H9 (cell line): Measurements from ENCODE around the gene TMEM61. TPM values are rescaled to one million over a fixed set of nuclear protein-coding genes. Genes with fewer than 3 reads are reported as not detected.
A peak's percentile ranks its signal among the peaks of the same experiment; 100 is the strongest.

Source experiments
- DNase-seq: peaks from one replicate; pipeline ENCODE4 v3.0.0-alpha.2; 2017
- H2AFZ ChIP-seq: one replicate; pipeline ENCODE4 v1.6.1; 2013; ENCODE audit warnings: mild to moderate bottlenecking, low read length, control low read depth, moderate library complexity
- H2AK5ac ChIP-seq: 2 replicates; pipeline ENCODE4 v1.6.1; 2013; ENCODE audit warnings: low read length, control low read depth, mixed read lengths; ENCODE audit not compliant: insufficient read length
- H2BK120ac ChIP-seq: one replicate; pipeline ENCODE4 v1.6.1; 2013; ENCODE audit warnings: low read depth, mild to moderate bottlenecking, low read length, control low read depth, inconsistent platforms; ENCODE audit not compliant: poor library complexity, severe bottlenecking
- H2BK12ac ChIP-seq: 2 replicates; pipeline ENCODE4 v1.6.1; 2013; ENCODE audit warnings: low read length, control low read depth, mixed read lengths, low read depth; ENCODE audit not compliant: insufficient read length
- H2BK15ac ChIP-seq: 2 replicates; pipeline ENCODE4 v1.6.1; 2013; ENCODE audit warnings: low read depth, low read length, control low read depth
- H2BK20ac ChIP-seq: one replicate; pipeline ENCODE4 v1.6.1; 2013; ENCODE audit warnings: low read depth, mild to moderate bottlenecking, low read length, control low read depth, inconsistent platforms; ENCODE audit not compliant: poor library complexity, severe bottlenecking
- H2BK5ac ChIP-seq: 2 replicates; pipeline ENCODE4 v1.6.1; 2013; ENCODE audit warnings: low read length, control low read depth, mixed read lengths; ENCODE audit not compliant: insufficient read length
- H3K14ac ChIP-seq: 2 replicates; pipeline ENCODE4 v1.6.1; 2013; ENCODE audit warnings: low read length, control low read depth; ENCODE audit not compliant: insufficient read depth
- H3K18ac ChIP-seq: 2 replicates; pipeline ENCODE4 v1.6.1; 2013; ENCODE audit warnings: low read depth, mild to moderate bottlenecking, mixed read lengths, low read length, control low read depth; ENCODE audit not compliant: insufficient read length
- H3K23ac ChIP-seq: 2 replicates; pipeline ENCODE4 v1.6.1; 2013; ENCODE audit warnings: low read length, control low read depth, mixed read lengths, low read depth; ENCODE audit not compliant: insufficient read length
- H3K23me2 ChIP-seq: 2 replicates; pipeline ENCODE4 v1.6.1; 2013; ENCODE audit warnings: low read depth, mild to moderate bottlenecking, mixed read lengths, low read length, control low read depth; ENCODE audit not compliant: insufficient read length, poor library complexity, severe bottlenecking
- H3K27ac ChIP-seq: 2 replicates; pipeline ENCODE4 v1.5.1; 2013; ENCODE audit warnings: low read length, control low read depth, mixed read lengths, low read depth; ENCODE audit not compliant: insufficient read length
- H3K27me3 ChIP-seq: 2 replicates; pipeline ENCODE4 v1.6.1; 2013; ENCODE audit warnings: low read length, control low read depth, inconsistent platforms; ENCODE audit not compliant: insufficient read depth
- H3K4ac ChIP-seq: 2 replicates; pipeline ENCODE4 v1.6.1; 2013; ENCODE audit warnings: low read depth, mild to moderate bottlenecking, control low read depth, inconsistent platforms, low read length, moderate library complexity
- H3K4me1 ChIP-seq: 2 replicates; pipeline ENCODE4 v1.6.1; 2013; ENCODE audit warnings: low read length, control low read depth, inconsistent platforms; ENCODE audit not compliant: insufficient read depth
- H3K4me2 ChIP-seq: 2 replicates; pipeline ENCODE4 v1.6.1; 2013; ENCODE audit warnings: low read length, control low read depth, mixed read lengths; ENCODE audit not compliant: insufficient read length, insufficient read depth
- H3K56ac ChIP-seq: 2 replicates; pipeline ENCODE4 v1.6.1; 2013; ENCODE audit warnings: low read depth, mild to moderate bottlenecking, mixed read lengths, low read length, control low read depth; ENCODE audit not compliant: insufficient read length
- H3K79me1 ChIP-seq: 2 replicates; pipeline ENCODE4 v1.6.1; 2013; ENCODE audit warnings: low read depth, mild to moderate bottlenecking, moderate library complexity, low read length, control low read depth, inconsistent platforms; ENCODE audit not compliant: insufficient read depth, poor library complexity, severe bottlenecking
- H3K79me2 ChIP-seq: 2 replicates; pipeline ENCODE4 v1.6.1; 2013; ENCODE audit warnings: low read length, control low read depth, inconsistent platforms; ENCODE audit not compliant: insufficient read depth
- H3K9ac ChIP-seq: 2 replicates; pipeline ENCODE4 v1.6.1; 2013; ENCODE audit warnings: low read length, control low read depth, mixed read lengths; ENCODE audit not compliant: insufficient read length; ENCODE audit errors: extremely low read depth
- H3K9me3 ChIP-seq: one replicate; pipeline ENCODE4 v1.6.1; 2013; ENCODE audit warnings: low read depth, low read length, inconsistent platforms; ENCODE audit not compliant: control insufficient read depth
- H3T11ph ChIP-seq: one replicate; pipeline ENCODE4 v1.6.1; 2013; ENCODE audit warnings: mild to moderate bottlenecking, low read length, control low read depth, inconsistent platforms
- H4K20me1 ChIP-seq: one replicate; pipeline ENCODE4 v1.6.1; 2013; ENCODE audit not compliant: control insufficient read depth, insufficient read length, insufficient read depth
- H4K5ac ChIP-seq: 2 replicates; pipeline ENCODE4 v1.6.1; 2013; ENCODE audit warnings: low read depth, mild to moderate bottlenecking, mixed read lengths, low read length, control low read depth; ENCODE audit not compliant: insufficient read length
- H4K8ac ChIP-seq: replicated peaks from 2 replicates; pipeline ENCODE4 v1.6.1; 2013; ENCODE audit warnings: low read length, control low read depth, mixed read lengths, low read depth; ENCODE audit not compliant: insufficient read length
- H4K91ac ChIP-seq: 2 replicates; pipeline ENCODE4 v1.6.1; 2013; ENCODE audit warnings: low read depth, mild to moderate bottlenecking, moderate library complexity, mixed read lengths, low read length, control low read depth; ENCODE audit not compliant: insufficient read length
- H3K27ac Mint-ChIP-seq, 3 experiments: 2 replicates in 2 of 3; 3 replicates in 1 of 3; pipeline ENCODE4 v1.8.0; 2020 to 2021; ENCODE audit warnings: mixed read lengths in 3 of 3, mild to moderate bottlenecking in 1 of 3, moderate library complexity in 1 of 3
- H3K27me3 Mint-ChIP-seq: 2 replicates; pipeline ENCODE4 v1.8.0; 2021; ENCODE audit warnings: low read depth, mild to moderate bottlenecking, moderate library complexity, mixed read lengths
- H3K36me3 Mint-ChIP-seq, 3 experiments: 2 replicates in 2 of 3; 3 replicates in 1 of 3; pipeline ENCODE4 v1.8.0; 2020 to 2021; ENCODE audit warnings: low read depth in 3 of 3, mixed read lengths in 3 of 3; ENCODE audit not compliant: insufficient read depth in 1 of 3
- H3K4me1 Mint-ChIP-seq, 2 experiments: 2 replicates each; pipeline ENCODE4 v1.8.0; 2020; ENCODE audit warnings: mixed read lengths in 2 of 2
- H3K4me3 Mint-ChIP-seq, 2 experiments: 2 replicates in 1 of 2; 3 replicates in 1 of 2; pipeline ENCODE4 v1.8.0; 2020 to 2021; ENCODE audit warnings: mild to moderate bottlenecking in 2 of 2, mixed read lengths in 2 of 2, moderate library complexity in 1 of 2
- H3K9me3 Mint-ChIP-seq, 2 experiments: 2 replicates in 1 of 2; 3 replicates in 1 of 2; pipeline ENCODE4 v1.8.0; 2020; ENCODE audit warnings: mild to moderate bottlenecking in 2 of 2, mixed read lengths in 2 of 2, moderate library complexity in 1 of 2
- WGBS: extraction: QIAGEN DNeasy Blood & Tissue Kit; methylation state at CpG from one replicate; pipeline ENCODE4 v1.1.7; 2013; ENCODE audit warnings: missing lambda C conversion rate, low lambda C conversion rate, mixed read lengths; ENCODE audit not compliant: insufficient read length; ENCODE audit errors: extremely low coverage; 5-methylcytosine and 5-hydroxymethylcytosine counted together
- long read RNA-seq: library from polyadenylated mRNA; unstranded; transcript quantifications from one replicate; pipeline ENCODE4 v2.0.0, GENCODE V29; 2020
- total RNA-seq: library from RNA; stranded (reverse); gene quantifications from 2 replicates; pipeline ENCODE4 v1.2.1, GENCODE V29; 2021
- TF ChIP-seq, protein P1 (sequence below): fragments of 200-600 bp; sonication (generic); conservative IDR thresholded peaks from 3 replicates; pipeline ENCODE4 v1.8.0; 2021; ENCODE audit warnings: antibody characterized with exemption, mild to moderate bottlenecking

The TMEM61 gene
- 0.61 and 1.0 TPM in 2 replicates for total RNA-seq
- long read RNA-seq = 0 reads

DNA sequence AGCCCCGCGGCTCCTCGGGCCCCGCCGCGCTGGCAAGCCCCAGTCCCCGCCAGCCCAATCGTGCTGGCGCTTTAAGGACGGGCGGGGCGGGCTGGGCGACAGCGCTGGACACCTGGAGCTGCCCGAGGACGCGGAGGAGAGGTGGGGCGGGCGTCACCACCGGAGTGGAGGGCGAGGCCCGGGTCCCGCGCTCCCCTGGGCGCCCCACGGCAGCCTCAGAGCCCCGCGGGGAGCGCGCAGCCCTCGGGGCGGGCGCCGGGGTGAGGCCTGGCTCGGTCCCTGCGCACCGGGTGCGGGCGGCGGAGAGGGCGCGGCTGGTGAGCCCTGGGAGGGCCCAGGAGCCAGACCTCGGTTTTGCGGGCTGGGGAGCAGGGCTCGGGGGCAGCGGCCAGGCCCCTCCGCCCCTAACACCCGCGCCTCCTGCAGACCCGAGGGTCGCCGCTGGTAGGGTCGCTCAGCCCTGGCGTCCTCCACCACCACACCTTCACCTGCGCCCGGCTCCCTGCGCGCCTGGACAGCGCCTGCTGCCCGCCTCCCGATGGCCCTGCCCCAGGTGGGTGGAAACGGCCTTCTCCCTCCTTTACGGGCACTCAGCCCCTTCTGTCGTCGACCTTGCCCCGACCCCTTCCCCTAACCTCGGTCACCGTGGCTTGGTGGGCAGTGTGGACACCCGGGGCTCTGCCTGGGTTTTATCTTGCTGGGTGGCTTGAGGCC lies at the start of gene TMEM61:
Gene TMEM61 (plus strand): TSS at position 101 of the 714 bp plus-strand sequence. CDS start 438 bp downstream, at position 539.
- Histone ChIP-seq H2BK12ac (no peak within 1 kb of the TSS), H3K79me2 (no peaks in the 10 kb centered on the region), H2BK15ac (no peak within 1 kb of the TSS), H3K14ac (peak within 1 kb of the TSS; percentile 87), H2BK5ac (no peak within 1 kb of the TSS), H2BK20ac (no peak within 1 kb of the TSS), H3K27ac (no peak within 1 kb of the TSS), H3K27me3 (no peaks in the 10 kb centered on the region; the same call in 1 of the 2 replicates), H4K20me1 (no peaks in the 10 kb centered on the region), H3K4me2 (peak within 1 kb of the TSS; percentile 30), H3K23me2 (peaks cover 11% of the 10 kb centered on the region), H3K4me1 (peaks cover 9% of the 10 kb centered on the region; the same call in 1 of the 2 replicates), H2AK5ac (no peak within 1 kb of the TSS), H3K9ac (no peak within 1 kb of the TSS), H3K9me3 (no peaks in the 10 kb centered on the region), H3T11ph (no peak within 1 kb of the TSS), H4K91ac (no peak within 1 kb of the TSS), H3K56ac (no peak within 1 kb of the TSS), H2BK120ac (no peak within 1 kb of the TSS), H2AFZ (no peak within 1 kb of the TSS), H3K18ac (no peak within 1 kb of the TSS), H3K4ac (no peak within 1 kb of the TSS), H3K79me1 (no peaks in the 10 kb centered on the region), H4K5ac (no peak within 1 kb of the TSS), H4K8ac (no peak within 1 kb of the TSS), H3K23ac (no peak within 1 kb of the TSS)
- no CpG with 5 or more reads among the region's 69 CpGs for WGBS
- TF ChIP-seq, protein P1, sequence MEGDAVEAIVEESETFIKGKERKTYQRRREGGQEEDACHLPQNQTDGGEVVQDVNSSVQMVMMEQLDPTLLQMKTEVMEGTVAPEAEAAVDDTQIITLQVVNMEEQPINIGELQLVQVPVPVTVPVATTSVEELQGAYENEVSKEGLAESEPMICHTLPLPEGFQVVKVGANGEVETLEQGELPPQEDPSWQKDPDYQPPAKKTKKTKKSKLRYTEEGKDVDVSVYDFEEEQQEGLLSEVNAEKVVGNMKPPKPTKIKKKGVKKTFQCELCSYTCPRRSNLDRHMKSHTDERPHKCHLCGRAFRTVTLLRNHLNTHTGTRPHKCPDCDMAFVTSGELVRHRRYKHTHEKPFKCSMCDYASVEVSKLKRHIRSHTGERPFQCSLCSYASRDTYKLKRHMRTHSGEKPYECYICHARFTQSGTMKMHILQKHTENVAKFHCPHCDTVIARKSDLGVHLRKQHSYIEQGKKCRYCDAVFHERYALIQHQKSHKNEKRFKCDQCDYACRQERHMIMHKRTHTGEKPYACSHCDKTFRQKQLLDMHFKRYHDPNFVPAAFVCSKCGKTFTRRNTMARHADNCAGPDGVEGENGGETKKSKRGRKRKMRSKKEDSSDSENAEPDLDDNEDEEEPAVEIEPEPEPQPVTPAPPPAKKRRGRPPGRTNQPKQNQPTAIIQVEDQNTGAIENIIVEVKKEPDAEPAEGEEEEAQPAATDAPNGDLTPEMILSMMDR = no peak
- no peaks in the 10 kb centered on the region for H3K9me3 Mint-ChIP-seq
- no peaks in the 10 kb centered on the region; a peak in 1 of 7 replicates for H3K36me3 Mint-ChIP-seq
- peak; percentile 56 for DNase-seq
- H3K27ac Mint-ChIP-seq = peak within 1 kb of the TSS in 1 of 3 experiments; percentile 83; a peak in 1 of 7 replicates
- H3K27me3 Mint-ChIP-seq = peaks cover 40% of the 10 kb centered on the region
- H3K4me1 Mint-ChIP-seq = peaks cover 29 to 31% of the 10 kb centered on the region in 2 experiments
- peak within 1 kb of the TSS; percentile 59 to 72 for H3K4me3 Mint-ChIP-seq
